NCI-H187 (cell line): ENCODE data around the gene RABIF.
A peak's percentile ranks its signal among the peaks of the same experiment; 100 is the strongest.
"Not testable (repeated sequence)": the region's sequence is repeated elsewhere in the genome, so short reads cannot be mapped to it uniquely, and the experiment has no call there.

Experiments
- DNase-seq, 2 experiments: peaks; one replicate each; lab custom pipeline; 2025; lab: John Stamatoyannopoulos, UW

Gene RABIF

GRCh38 chr1:202888531-202889360 lies at the start of gene RABIF:
Gene RABIF (minus strand): TSS chr1:202889149. CDS start chr1:202889098, 51 bp downstream.
- DNase-seq = peak; percentile 99 to 100

GRCh38 chr1:202938287-202938925 lies 49.5 kb upstream of the RABIF start:
- DNase-seq = no peak

- not testable (repeated sequence) for DNase-seq
These were observed 47.5 kb upstream of the RABIF start for GRCh38 chr1:202936409-202936808.

- no peak for DNase-seq
These were observed 46.9 kb upstream of the RABIF start for GRCh38 chr1:202935844-202936243.

- no peak for DNase-seq
These were observed 45.8 kb upstream of the RABIF start for GRCh38 chr1:202934755-202935154.

- DNase-seq = no peak
These were observed 43.5 kb upstream of the RABIF start for GRCh38 chr1:202932476-202932875.

GRCh38 chr1:202926581-202927491 lies 37.9 kb upstream of the RABIF start, which contains the start of gene KLHL12:
Gene KLHL12 (minus strand): TSS chr1:202927234. CDS start chr1:202925162, 2,072 bp downstream.
- DNase-seq = peak; percentile 99 to 100

GRCh38 chr1:202923533-202923932 lies 34.6 kb upstream of the RABIF start:
- no peak for DNase-seq

- DNase-seq = no peak
These were observed 30.7 kb upstream of the RABIF start for GRCh38 chr1:202919615-202920014.

GRCh38 chr1:202915146-202915545 lies 26.2 kb upstream of the RABIF start:
- no peak for DNase-seq

- DNase-seq = not testable (repeated sequence)
These were observed 23.5 kb upstream of the RABIF start for GRCh38 chr1:202912476-202912875.

- no peak for DNase-seq
These were observed 20.5 kb upstream of the RABIF start for GRCh38 chr1:202909494-202909893.

GRCh38 chr1:202908998-202909397 lies 20.0 kb upstream of the RABIF start:
- DNase-seq = no peak

GRCh38 chr1:202905331-202905730 lies 16.4 kb upstream of the RABIF start:
- DNase-seq = no peak

GRCh38 chr1:202903808-202904207 lies 14.9 kb upstream of the RABIF start:
- not testable (repeated sequence) for DNase-seq

- DNase-seq = no peak
These were observed 12.6 kb upstream of the RABIF start for GRCh38 chr1:202901555-202901954.

- no peak for DNase-seq
These were observed 3.6 kb upstream of the RABIF start for GRCh38 chr1:202892501-202892900.

- no peak for DNase-seq
These were observed 1.4 kb upstream of the RABIF start for GRCh38 chr1:202890392-202890791.

- DNase-seq = peak in 1 of 2 experiments; percentile 75
These were observed 773 bp downstream of the RABIF start for GRCh38 chr1:202888221-202888530.

- no peak for DNase-seq
These were observed 7.9 kb downstream of the RABIF start for GRCh38 chr1:202880961-202881460.

GRCh38 chr1:202880062-202880461 lies 8.9 kb downstream of the RABIF start:
- DNase-seq = no peak

GRCh38 chr1:202879128-202879527 lies 9.8 kb downstream of the RABIF start:
- no peak for DNase-seq
